Epithelial cell of esophagus (primary cell): ENCODE results near the gene CPXM1.

Source experiments
- DNase-seq: peaks from one replicate; pipeline ENCODE4 v3.0.0; 2010; ENCODE audit warnings: low read depth
- H3K4me3 ChIP-seq: 2 replicates; pipeline ENCODE4 v1.5.1; 2011; ENCODE audit warnings: mild to moderate bottlenecking, low read length, control low read depth
- TF ChIP-seq, protein P1 (sequence below): IDR thresholded peaks from 2 replicates; pipeline ENCODE4 v1.5.1; 2011; ENCODE audit warnings: low read depth, mild to moderate bottlenecking, low read length, control low read depth, inconsistent platforms; ENCODE audit not compliant: insufficient read depth; ENCODE audit errors: missing control alignments

The CPXM1 gene

DNA sequence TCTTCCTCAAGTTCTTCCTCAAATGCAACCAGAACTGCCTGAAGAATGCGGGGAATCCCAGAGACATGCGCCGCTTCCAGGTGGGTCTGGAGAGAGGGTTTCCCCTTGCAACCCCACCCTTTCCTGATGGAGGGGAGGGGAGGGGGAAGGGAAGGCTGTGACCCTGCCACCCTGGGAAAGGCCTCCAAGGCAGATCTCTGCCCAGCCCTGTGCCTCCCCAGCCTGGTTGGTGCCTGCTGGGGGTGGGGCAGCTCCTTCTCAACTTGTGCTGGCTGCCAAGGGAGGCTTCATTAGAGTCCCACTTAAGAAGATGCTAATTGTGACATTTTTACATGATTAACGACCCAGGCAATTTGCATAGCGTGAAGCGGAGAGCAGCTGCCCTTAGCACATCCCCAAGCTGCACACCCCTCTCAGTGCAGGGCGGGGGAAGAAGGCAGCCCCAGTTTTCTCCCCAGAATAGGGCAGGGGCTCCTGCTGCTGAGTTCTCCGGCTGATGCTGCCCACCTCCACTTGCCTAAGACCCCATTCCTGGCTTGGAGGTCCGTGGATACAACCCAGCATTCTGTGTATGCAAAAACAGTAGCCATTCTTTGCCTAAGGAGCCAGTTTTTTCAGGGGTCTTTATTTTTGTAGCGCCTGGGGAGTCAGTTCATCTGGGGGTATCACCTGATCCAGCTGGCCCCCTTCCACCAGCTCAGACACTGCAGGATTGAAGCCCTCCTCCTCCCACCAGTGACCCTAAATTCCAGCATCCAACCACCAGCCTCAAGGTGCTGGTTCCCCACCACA lies 51.7 kb downstream of the CPXM1 start:
- no peak overlapping the region for H3K4me3 ChIP-seq
- TF ChIP-seq, protein P1, sequence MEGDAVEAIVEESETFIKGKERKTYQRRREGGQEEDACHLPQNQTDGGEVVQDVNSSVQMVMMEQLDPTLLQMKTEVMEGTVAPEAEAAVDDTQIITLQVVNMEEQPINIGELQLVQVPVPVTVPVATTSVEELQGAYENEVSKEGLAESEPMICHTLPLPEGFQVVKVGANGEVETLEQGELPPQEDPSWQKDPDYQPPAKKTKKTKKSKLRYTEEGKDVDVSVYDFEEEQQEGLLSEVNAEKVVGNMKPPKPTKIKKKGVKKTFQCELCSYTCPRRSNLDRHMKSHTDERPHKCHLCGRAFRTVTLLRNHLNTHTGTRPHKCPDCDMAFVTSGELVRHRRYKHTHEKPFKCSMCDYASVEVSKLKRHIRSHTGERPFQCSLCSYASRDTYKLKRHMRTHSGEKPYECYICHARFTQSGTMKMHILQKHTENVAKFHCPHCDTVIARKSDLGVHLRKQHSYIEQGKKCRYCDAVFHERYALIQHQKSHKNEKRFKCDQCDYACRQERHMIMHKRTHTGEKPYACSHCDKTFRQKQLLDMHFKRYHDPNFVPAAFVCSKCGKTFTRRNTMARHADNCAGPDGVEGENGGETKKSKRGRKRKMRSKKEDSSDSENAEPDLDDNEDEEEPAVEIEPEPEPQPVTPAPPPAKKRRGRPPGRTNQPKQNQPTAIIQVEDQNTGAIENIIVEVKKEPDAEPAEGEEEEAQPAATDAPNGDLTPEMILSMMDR = no peak
- no peak for DNase-seq

DNA sequence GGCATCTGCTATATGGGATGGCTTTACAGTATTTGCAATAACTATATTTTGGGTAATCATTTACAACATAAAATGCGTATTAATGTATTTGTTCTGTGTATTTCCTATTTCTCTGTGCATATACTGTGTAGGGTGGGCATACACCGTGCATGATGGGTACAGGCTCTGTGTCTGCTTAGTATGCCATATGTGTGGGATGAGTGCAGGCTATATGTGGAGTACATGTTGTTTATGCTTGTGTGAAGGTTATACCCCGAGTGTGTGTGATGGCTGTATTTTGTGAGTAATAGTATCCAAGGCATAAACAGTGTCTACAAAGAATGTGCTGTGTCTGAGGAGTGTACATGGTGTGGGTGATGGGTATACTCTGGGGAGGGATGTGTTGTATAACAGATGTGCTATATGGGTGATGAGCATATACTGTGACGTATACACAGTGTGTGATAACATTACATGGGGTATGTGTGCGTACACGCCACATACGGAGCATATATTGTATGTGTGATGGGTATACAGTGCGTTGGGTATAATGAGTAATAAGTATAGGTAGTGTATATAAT lies 52.7 kb downstream of the CPXM1 start:
- H3K4me3 ChIP-seq = no peak overlapping the region
- TF ChIP-seq, protein P1 = no peak
- DNase-seq = no peak

DNA sequence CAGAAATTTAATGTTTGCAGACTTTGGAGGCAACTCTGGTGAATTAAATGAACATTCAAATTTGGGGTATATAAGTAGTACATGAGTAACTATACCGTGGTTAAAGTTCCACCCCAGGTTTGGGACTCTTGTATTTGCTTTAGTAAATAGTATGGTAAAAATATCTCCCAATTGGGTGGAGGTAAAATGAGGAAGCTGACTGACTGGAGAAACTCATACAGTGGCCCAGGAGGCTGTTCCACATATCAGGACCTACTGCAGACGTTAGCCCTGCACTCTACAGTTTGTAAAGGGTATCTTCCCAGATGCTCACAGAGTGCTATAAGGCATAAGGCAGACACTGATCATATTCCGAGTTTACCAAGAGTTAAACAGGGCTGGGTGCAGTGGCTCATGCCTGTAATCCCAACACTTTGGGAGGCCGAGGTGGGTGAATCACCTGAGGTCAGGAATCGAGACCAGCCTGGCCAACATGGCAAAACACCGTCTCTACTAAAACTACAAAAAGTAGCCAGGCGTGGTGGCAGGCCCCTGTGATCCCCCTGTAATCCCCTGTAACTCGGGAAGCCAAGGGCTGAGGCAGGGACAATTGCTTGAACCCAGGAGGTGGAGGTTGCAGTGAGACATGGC lies 53.7 kb downstream of the CPXM1 start:
- DNase-seq = no peak
- H3K4me3 ChIP-seq = no peak overlapping the region
- TF ChIP-seq, protein P1 = no peak

DNA sequence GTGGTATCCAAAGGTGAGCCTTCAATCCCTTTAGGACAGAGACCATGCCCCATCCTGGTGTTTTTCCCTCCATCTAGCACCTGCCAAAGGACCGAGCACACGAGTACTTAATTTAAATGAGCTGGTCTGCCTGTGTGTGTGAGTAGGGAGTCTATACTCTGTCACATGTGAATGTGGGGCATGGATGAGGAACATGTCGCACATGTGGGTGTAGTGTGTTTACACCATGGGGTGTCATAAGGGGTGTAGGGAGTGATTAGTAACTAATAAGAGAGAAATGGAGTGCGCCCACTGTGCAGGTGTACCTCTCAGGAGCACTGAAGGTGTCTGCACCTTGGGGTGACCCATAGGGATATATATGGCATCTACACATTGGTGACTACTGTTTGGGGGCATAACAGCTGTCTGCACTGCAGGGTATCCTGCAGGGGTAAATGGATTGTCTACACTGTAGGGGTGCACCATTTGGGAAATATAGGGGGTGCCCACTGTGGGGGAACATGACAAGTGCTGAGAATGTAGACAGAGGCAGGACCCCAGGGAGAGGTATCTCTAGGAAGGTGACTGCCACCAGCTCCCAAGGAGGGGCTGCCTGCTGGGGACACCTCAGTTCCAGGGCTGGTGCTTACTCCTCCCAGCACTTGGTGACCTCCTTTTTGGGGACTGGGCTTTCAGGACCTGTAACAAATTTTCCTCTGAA lies 54.3 kb downstream of the CPXM1 start:
- H3K4me3 ChIP-seq = no peak overlapping the region
- TF ChIP-seq, protein P1 = no peak
- no peak for DNase-seq

DNA sequence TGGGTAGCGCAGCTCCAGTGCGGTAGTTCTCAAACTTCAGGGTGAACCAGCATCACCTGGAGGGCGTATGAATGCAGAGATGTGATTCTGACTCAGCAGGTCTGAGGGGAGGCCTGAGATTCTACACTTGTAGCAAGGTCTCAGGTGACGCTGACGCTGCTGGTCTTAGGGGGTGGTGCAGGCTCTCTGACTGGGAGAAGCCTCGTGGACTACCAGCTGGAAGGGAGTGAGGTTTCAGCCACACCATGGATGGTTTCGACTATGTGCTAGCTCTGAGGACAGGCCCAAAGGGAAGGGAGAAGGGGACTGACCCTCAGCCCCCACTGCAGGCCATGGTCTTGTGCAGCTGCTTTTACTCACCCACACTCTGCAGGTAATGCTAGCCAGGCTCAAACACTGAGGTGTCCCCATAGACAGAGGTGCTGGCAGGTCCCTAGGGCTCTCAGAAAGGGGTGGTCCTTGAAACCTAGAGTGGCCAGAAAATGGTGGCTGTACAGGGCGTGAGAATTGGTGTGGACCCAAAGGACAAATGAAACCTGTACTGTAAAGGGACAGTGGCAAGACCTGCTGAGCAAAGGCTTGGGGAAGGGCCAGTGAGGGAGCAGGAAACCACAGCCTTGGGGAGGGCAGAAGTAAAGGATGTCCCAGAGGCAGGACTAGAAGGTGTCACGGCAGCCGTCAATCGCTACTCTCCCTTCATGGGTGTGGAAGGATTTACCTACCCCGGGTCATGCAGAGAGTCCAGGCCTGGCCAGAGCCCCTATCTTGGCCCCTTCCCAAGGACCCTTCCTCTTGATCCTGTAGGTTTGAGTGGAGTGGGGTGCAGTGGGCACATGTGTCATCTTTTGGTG lies 55.1 kb downstream of the CPXM1 start:
- TF ChIP-seq, protein P1 = no peak
- no peak for DNase-seq
- no peak overlapping the region for H3K4me3 ChIP-seq
